AG10803 (cell line): ENCODE data around the gene CCNI.

Source experiments
- DNase-seq: peaks from one replicate; pipeline ENCODE4 v3.0.0; 2010; ENCODE audit warnings: low read depth
- H3K4me3 ChIP-seq: 2 replicates; pipeline ENCODE4 v1.5.1; 2011; ENCODE audit warnings: mild to moderate bottlenecking, low read length, control low read depth
- TF ChIP-seq, protein P1 (sequence below): conservative IDR thresholded peaks from 2 replicates; pipeline ENCODE4 v1.5.1; 2011; ENCODE audit warnings: mild to moderate bottlenecking, low read length, control low read depth, inconsistent platforms

The CCNI gene

DNA sequence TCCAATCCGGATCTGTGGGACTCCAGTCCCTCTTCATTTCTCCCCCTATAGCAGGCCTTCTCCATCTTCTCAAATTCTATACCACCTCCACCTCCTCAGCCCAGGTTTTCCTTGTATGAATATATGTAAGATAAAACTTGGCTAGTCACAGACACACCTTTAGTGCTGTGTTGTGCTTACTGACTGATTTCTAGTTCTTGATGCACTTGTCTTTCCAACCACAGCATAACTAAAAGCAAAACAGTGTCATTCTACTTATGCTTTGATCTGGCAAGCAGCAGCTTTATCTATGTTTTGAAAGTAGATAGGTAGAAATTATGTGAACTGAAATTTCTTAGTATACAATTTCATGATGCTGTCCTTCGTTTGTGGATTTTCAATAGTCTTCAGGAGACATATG is 47.5 kb downstream of the CCNI start:
- TF ChIP-seq, protein P1, sequence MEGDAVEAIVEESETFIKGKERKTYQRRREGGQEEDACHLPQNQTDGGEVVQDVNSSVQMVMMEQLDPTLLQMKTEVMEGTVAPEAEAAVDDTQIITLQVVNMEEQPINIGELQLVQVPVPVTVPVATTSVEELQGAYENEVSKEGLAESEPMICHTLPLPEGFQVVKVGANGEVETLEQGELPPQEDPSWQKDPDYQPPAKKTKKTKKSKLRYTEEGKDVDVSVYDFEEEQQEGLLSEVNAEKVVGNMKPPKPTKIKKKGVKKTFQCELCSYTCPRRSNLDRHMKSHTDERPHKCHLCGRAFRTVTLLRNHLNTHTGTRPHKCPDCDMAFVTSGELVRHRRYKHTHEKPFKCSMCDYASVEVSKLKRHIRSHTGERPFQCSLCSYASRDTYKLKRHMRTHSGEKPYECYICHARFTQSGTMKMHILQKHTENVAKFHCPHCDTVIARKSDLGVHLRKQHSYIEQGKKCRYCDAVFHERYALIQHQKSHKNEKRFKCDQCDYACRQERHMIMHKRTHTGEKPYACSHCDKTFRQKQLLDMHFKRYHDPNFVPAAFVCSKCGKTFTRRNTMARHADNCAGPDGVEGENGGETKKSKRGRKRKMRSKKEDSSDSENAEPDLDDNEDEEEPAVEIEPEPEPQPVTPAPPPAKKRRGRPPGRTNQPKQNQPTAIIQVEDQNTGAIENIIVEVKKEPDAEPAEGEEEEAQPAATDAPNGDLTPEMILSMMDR, result no peak

DNA sequence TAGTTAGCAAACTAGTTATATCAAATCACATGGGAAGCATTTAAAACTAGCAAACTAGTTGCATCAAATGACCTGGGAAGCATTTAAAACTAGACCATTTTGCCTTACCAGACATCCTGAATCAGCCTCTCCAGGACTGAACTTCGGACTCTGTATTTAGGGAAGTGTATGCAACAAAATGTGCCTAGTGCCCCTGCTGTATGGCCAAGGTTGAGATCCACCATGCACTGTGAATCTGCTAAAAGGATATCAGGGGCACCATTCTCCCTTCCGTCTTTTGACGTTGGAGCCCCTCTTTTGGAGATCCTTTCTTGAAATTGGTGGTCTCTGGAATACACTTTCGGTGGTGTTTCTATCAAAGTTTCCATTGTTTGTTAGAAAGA is 49.5 kb downstream of the CCNI start:
- TF ChIP-seq, protein P1, result no peak
- DNase-seq, result no peak
- H3K4me3 ChIP-seq, result no peak overlapping the region

More for the DNA sequence above, 47.5 kb downstream of the CCNI start:
- H3K4me3 ChIP-seq, result no peak overlapping the region
- DNase-seq, result no peak

DNA sequence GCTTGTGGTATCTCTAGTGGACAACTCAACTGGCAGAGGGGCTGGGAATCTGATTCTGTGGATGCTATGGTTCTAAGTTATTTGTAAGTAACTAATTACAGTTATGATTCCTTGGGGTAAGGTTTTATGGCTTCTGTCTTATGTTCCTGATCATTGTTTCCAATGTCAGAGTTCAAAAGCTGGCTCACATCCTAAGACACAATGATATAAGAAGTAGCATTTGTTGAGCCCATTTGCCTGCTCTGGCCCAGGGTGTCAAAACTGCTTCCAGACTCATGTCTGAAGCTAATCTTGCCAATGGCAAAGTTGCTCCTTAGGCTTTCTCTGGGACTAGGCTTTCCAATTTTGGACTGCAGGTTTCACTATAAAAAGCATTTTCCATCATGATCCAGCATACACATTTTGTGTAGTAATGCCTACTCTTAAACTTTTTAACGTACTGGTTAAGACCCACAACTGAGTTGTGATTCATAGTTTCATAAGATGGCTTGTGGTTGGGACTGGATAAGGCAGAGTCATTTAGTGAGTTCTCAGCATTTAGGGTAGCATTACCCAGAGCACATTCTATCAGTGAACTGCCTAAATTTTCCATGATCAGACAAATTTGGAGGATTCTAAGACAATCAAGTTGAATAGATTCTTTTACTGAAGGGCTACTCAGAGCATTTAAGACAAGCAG is 50.0 kb downstream of the CCNI start:
- TF ChIP-seq, protein P1, result no peak
- peak; percentile 55 for DNase-seq
- H3K4me3 ChIP-seq, result no peak overlapping the region

DNA sequence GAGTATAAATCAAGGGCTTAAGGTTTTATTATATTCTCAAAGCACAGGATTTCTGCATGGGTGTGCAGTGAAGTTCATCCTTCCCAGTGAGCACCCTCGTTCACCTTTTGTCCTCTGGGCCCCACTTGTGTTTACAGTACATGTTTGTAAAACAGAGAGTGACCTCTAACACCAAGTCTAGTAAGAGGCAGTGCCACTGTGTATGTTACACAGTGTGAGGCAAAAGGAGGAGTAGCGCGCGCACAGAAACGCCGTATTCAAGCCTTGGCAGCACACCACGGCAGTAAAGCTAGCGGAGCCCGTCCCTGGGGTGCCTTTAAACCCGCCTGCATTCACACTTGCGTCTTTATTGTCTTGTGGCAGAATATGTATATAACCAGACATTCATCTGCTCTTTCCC is 51.9 kb downstream of the CCNI start:
- DNase-seq, result no peak
- H3K4me3 ChIP-seq, result no peak overlapping the region
- TF ChIP-seq, protein P1, result no peak

DNA sequence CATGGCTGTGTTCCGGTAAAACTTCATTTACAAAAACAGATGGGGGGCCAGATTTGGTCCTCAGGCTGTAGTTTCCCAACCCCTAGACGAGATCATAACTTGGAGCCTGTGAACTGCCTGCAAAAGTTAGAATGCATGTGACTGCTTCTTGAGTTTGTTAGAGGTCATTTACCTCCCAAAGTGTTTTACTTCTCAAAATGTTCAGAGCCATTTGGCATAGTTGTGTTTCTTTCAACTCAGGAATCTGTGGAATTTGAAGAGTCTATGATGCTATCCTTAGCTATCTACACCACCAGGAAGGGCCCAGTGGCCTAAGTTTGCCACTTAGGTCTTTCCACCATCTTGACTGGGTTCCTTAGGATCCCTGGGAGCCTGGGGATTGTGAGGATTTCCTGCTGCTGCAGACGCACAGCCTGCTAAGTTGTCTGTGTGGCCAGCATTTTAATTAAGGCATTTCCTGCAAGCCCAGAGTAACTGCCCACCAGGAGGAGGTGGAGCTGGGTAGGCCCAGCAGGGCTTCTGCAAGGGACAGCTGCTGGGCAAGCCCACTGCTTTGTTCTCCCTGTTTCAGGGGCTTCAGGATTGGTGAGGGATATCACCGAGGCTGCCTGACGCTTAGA is 53.1 kb downstream of the CCNI start:
- H3K4me3 ChIP-seq, result no peak overlapping the region
- peak; percentile 93 for DNase-seq
- TF ChIP-seq, protein P1, result no peak

DNA sequence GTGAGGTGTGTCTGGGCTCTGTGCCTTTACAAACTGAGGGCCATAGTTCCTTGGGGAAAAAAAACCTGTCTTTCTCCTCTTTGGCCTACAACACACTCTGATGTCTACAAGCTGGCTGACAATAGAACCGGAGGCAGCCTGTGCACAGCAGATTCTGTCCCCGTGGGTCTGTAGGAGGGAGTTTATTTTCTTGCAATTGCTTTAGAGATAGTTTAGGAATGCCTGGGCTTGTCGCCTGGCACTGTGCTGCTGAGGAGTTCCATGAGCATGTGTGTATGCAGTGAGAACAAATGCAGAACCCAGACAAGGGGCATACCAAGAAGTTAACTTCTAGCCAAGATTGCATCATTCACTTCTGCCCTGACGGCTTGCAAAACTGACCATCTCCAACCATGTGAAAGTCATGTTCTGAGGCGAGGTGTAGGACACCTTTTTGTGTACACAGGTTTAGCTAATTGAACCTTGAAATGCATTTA is 54.1 kb downstream of the CCNI start:
- DNase-seq, result peak; percentile 98
- H3K4me3 ChIP-seq, result no peak overlapping the region
- TF ChIP-seq, protein P1, result no peak

DNA sequence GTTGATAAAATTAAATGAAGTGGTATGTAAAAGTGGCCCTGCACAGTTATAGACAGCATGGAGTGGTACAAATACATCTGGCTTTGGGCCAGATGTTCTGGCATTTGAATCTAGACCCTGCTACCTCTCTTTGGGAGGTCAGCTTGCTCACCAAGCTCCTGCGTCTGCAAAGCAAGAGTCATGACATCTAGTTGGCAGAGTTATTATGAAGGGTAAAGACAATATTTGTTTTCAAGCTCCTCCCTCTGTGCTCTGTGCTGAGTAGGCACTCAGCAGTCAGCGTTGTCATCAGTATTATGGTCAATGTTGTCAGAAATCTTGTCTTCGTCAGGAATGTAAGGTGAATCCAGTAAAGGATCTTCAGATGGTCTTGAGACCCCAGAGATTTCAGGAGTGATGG is 55.8 kb downstream of the CCNI start:
- no peak overlapping the region for H3K4me3 ChIP-seq
- TF ChIP-seq, protein P1, result no peak
- DNase-seq, result no peak
